Breast epithelium (tissue), 3 donors: ENCODE measurements around the gene KLHDC3.
A peak's percentile ranks its signal among the peaks of the same experiment; 100 is the strongest.

Experiments
- CTCF ChIP-seq, 3 donors: fragments of 450-650 bp; IDR thresholded peaks; one replicate each; pipeline ENCODE4 v1.5.1; 2016 to 2017; ENCODE audit warnings: antibody characterized with exemption in 3 of 3, mild to moderate bottlenecking in 3 of 3, moderate library complexity in 3 of 3
- POLR2A ChIP-seq: fragments of 450-650 bp; IDR thresholded peaks from one replicate; pipeline ENCODE4 v1.6.1; 2016; ENCODE audit warnings: antibody characterized with exemption, mild to moderate bottlenecking, moderate library complexity
- POLR2AphosphoS5 ChIP-seq, 3 donors: sonication (generic); formaldehyde crosslinking; IDR thresholded peaks; one replicate each; pipeline ENCODE4 v1.6.1; 2017; ENCODE audit warnings: antibody characterized with exemption in 3 of 3

- TF ChIP-seq POLR2A (no peak), CTCF (IDR thresholded peaks at IDR 0.05) (no peak), POLR2AphosphoS5 (IDR thresholded peaks at IDR 0.05) (peak; percentile 44 to 78 (median 70))
These were observed 35.1 kb upstream of the KLHDC3 start, which contains the start of gene PEX6 for GRCh38 chr6:42978839-42979522.
